Measurements from ENCODE around the gene STMP1. TPM values are rescaled to one million over a fixed set of nuclear protein-coding genes. Genes with fewer than 3 reads are reported as not detected.

The STMP1 gene
- total RNA-seq, 2 donors from 2014 or later: 25.7 to 27.4 TPM

DNA sequence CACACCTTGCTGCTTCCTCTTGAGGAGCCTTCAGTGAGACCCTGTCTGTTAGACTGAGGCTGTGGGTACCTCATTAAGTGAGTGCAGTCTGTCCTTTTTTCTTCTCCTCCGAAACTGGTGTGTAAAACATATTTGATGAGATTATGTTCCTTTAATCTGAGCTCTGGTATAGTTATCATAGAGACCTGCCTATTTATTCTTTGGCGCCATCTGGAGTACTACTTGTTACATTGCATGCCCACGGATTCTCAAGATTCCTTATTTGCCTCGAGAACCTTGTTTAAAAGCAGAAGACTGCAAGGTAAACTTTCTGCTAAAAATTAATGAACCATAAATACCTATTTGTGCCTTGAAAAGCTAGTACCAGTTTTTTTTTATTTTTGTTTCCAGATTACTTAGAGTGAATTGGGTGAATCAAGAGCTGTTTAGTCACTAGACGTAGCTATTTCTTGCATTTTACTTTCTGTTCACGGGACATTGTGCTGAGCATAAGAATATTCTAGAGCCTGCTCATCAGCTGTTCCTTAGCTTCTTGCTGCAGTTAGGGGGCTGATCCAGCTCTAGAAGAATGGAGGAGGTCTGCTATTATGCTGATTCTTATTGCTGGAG, 16.9 kb upstream of the STMP1 start:
- no peak overlapping the region for H3K9ac ChIP-seq (ENCODE audit: low read depth in 2 of 2, low read length in 2 of 2)
- intact Hi-C loops (cut with DNase I): loop anchor here (5.0 kb wide), 1 partner anchor 363 kb away; no protein-coding TSS in a partner anchor
- TF ChIP-seq, protein P1, sequence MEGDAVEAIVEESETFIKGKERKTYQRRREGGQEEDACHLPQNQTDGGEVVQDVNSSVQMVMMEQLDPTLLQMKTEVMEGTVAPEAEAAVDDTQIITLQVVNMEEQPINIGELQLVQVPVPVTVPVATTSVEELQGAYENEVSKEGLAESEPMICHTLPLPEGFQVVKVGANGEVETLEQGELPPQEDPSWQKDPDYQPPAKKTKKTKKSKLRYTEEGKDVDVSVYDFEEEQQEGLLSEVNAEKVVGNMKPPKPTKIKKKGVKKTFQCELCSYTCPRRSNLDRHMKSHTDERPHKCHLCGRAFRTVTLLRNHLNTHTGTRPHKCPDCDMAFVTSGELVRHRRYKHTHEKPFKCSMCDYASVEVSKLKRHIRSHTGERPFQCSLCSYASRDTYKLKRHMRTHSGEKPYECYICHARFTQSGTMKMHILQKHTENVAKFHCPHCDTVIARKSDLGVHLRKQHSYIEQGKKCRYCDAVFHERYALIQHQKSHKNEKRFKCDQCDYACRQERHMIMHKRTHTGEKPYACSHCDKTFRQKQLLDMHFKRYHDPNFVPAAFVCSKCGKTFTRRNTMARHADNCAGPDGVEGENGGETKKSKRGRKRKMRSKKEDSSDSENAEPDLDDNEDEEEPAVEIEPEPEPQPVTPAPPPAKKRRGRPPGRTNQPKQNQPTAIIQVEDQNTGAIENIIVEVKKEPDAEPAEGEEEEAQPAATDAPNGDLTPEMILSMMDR (IDR thresholded peaks at IDR 0.05): peak; percentile 68
- no peaks in the 10 kb centered on the region for H3K27me3 ChIP-seq
- H3K4me1 ChIP-seq: no peaks in the 10 kb centered on the region
- H3K27ac ChIP-seq: no peak overlapping the region
- DNase-seq: no peak
- no peaks in the 10 kb centered on the region for H3K36me3 ChIP-seq
- no peak overlapping the region for H3K4me3 ChIP-seq
- H3K9me3 ChIP-seq: no peaks in the 10 kb centered on the region

DNA sequence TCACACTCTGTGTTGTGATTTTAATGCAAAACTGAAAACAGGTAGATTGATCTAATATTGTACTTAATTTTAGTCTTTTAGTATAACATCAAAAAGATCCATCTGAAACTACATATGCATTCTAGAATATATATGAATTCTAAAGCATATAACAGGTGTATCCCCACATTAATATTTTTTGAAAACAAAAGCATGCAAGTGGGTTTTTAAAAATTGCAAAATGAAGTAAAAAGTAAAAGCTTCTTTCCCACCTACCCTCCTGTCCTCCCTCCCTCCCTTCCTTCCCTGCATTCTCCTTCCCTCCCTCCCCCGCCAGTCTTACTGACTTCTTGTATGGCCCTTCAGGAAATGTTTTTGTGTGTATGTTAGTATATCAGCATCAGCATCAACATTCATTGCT, 14.6 kb upstream of the STMP1 start:
- intact Hi-C loops (cut with DNase I): loop anchor here (5.0 kb wide), 1 partner anchor 365 kb away; no protein-coding TSS in a partner anchor
- Histone ChIP-seq H3K4me1 (no peaks in the 10 kb centered on the region), H3K9me3 (no peaks in the 10 kb centered on the region), H3K36me3 (no peaks in the 10 kb centered on the region), H3K9ac (ENCODE audit: low read depth in 2 of 2, low read length in 2 of 2) (no peak overlapping the region), H3K27ac (no peak overlapping the region), H3K4me3 (no peak overlapping the region), H3K27me3 (no peaks in the 10 kb centered on the region)
- DNase-seq: no peak
- TF ChIP-seq, protein P1 (IDR thresholded peaks at IDR 0.05): no peak

- no peaks in the 10 kb centered on the region for H3K4me1 ChIP-seq
- H3K36me3 ChIP-seq: no peaks in the 10 kb centered on the region
- no peaks in the 10 kb centered on the region for H3K9me3 ChIP-seq
- DNase-seq: no peak
- intact Hi-C loops (cut with DNase I): loop anchor here (5.0 kb wide), 1 partner anchor 366 kb away; no protein-coding TSS in a partner anchor
- H3K27me3 ChIP-seq: no peaks in the 10 kb centered on the region
- no peak overlapping the region for H3K9ac ChIP-seq (ENCODE audit: low read depth in 2 of 2, low read length in 2 of 2)
- H3K4me3 ChIP-seq: no peak overlapping the region
- no peak overlapping the region for H3K27ac ChIP-seq
- TF ChIP-seq, protein P1 (IDR thresholded peaks at IDR 0.05): no peak
Measured at GRCh38 chr7:135648235-135648634, 14.1 kb upstream of the STMP1 start.

- H3K4me3 ChIP-seq: no peak overlapping the region
- no peak overlapping the region for H3K27ac ChIP-seq
- TF ChIP-seq, protein P1 (IDR thresholded peaks at IDR 0.05): no peak
- no peaks in the 10 kb centered on the region for H3K9me3 ChIP-seq
- intact Hi-C loops (cut with DNase I): no loop called here
- H3K36me3 ChIP-seq: no peaks in the 10 kb centered on the region
- no peak overlapping the region for H3K9ac ChIP-seq (ENCODE audit: low read depth in 2 of 2, low read length in 2 of 2)
- H3K4me1 ChIP-seq: no peaks in the 10 kb centered on the region
- peak; percentile 29 for DNase-seq
- H3K27me3 ChIP-seq: no peaks in the 10 kb centered on the region
Measured at GRCh38 chr7:135650831-135651573, 11.3 kb upstream of the STMP1 start.

GRCh38 chr7:135653340-135654080, 8.8 kb upstream of the STMP1 start:
- H3K36me3 ChIP-seq: no peaks in the 10 kb centered on the region
- TF ChIP-seq, protein P1 (IDR thresholded peaks at IDR 0.05): no peak
- H3K4me3 ChIP-seq: no peak overlapping the region
- DNase-seq: no peak
- intact Hi-C loops (cut with DNase I): no loop called here
- H3K27me3 ChIP-seq: no peaks in the 10 kb centered on the region
- no peaks in the 10 kb centered on the region for H3K9me3 ChIP-seq
- no peak overlapping the region for H3K9ac ChIP-seq (ENCODE audit: low read depth in 2 of 2, low read length in 2 of 2)
- no peak overlapping the region for H3K27ac ChIP-seq
- H3K4me1 ChIP-seq: no peaks in the 10 kb centered on the region
